Measurements from ENCODE around the gene VPS26B.

DNA sequence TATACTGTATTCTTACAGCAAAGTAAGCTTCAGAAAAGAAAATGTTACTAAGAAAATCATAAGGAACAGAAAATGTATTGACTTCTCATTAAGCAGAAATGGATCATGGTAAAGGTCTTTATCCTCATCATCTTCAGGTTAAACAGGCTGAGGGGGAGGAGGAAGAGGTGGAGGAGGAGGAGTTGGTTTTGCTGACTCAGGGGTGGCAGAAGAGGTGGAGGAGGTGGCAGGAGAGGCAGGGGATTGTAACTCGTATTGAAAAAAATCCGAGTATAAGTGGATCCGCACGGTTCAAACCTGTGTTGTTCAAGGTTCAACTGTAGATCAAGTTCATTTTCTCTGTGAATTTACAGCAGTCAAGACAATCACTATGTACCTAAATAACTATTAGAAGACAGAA, 64.7 kb downstream of the VPS26B start:
- TF ChIP-seq MAX (IDR thresholded peaks at IDR 0.05): no peak
- no peak for TF ChIP-seq RAD21 (IDR thresholded peaks at IDR 0.05; ENCODE audit: low read depth)
- TF ChIP-seq TEAD4 (IDR thresholded peaks at IDR 0.05): no peak
- TF ChIP-seq CREB1 (IDR thresholded peaks at IDR 0.05; ENCODE audit: low read depth): no peak
- no peak for TF ChIP-seq EGR1 (IDR thresholded peaks at IDR 0.05)
- no peak for TF ChIP-seq REST (IDR thresholded peaks at IDR 0.05; ENCODE audit: low read depth)
- no peak for TF ChIP-seq CEBPB (IDR thresholded peaks at IDR 0.05)

Measured in Ishikawa (cell line).